ENCODE measurements around the gene SIRPA.
"Not testable (repeated sequence)": the region's sequence is repeated elsewhere in the genome, so short reads cannot be mapped to it uniquely, and the experiment has no call there.

The SIRPA gene

GRCh38 chr20:1920252-1920651 lies 25.0 kb downstream of the SIRPA start:
- DNase-seq (ENCODE audit: low read depth in 1 of 2, low spot score in 1 of 2), result no peak
- H3K27me3 ChIP-seq (ENCODE audit: insufficient read depth, poor library complexity, severe bottlenecking), result no peaks in the 10 kb centered on the region
- no peak overlapping the region for H3K4me3 ChIP-seq (replicated peaks; ENCODE audit: insufficient read depth, low read length)
- no peak for TF ChIP-seq GABPA (IDR thresholded peaks at IDR 0.05; ENCODE audit: low read depth)
- TF ChIP-seq SPI1 (IDR thresholded peaks at IDR 0.05; ENCODE audit: borderline replicate concordance, low read depth), result no peak
- TF ChIP-seq, protein P1, sequence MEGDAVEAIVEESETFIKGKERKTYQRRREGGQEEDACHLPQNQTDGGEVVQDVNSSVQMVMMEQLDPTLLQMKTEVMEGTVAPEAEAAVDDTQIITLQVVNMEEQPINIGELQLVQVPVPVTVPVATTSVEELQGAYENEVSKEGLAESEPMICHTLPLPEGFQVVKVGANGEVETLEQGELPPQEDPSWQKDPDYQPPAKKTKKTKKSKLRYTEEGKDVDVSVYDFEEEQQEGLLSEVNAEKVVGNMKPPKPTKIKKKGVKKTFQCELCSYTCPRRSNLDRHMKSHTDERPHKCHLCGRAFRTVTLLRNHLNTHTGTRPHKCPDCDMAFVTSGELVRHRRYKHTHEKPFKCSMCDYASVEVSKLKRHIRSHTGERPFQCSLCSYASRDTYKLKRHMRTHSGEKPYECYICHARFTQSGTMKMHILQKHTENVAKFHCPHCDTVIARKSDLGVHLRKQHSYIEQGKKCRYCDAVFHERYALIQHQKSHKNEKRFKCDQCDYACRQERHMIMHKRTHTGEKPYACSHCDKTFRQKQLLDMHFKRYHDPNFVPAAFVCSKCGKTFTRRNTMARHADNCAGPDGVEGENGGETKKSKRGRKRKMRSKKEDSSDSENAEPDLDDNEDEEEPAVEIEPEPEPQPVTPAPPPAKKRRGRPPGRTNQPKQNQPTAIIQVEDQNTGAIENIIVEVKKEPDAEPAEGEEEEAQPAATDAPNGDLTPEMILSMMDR (IDR thresholded peaks at IDR 0.05; ENCODE audit: insufficient read depth, low read length), result no peak
- TF ChIP-seq, protein P2, sequence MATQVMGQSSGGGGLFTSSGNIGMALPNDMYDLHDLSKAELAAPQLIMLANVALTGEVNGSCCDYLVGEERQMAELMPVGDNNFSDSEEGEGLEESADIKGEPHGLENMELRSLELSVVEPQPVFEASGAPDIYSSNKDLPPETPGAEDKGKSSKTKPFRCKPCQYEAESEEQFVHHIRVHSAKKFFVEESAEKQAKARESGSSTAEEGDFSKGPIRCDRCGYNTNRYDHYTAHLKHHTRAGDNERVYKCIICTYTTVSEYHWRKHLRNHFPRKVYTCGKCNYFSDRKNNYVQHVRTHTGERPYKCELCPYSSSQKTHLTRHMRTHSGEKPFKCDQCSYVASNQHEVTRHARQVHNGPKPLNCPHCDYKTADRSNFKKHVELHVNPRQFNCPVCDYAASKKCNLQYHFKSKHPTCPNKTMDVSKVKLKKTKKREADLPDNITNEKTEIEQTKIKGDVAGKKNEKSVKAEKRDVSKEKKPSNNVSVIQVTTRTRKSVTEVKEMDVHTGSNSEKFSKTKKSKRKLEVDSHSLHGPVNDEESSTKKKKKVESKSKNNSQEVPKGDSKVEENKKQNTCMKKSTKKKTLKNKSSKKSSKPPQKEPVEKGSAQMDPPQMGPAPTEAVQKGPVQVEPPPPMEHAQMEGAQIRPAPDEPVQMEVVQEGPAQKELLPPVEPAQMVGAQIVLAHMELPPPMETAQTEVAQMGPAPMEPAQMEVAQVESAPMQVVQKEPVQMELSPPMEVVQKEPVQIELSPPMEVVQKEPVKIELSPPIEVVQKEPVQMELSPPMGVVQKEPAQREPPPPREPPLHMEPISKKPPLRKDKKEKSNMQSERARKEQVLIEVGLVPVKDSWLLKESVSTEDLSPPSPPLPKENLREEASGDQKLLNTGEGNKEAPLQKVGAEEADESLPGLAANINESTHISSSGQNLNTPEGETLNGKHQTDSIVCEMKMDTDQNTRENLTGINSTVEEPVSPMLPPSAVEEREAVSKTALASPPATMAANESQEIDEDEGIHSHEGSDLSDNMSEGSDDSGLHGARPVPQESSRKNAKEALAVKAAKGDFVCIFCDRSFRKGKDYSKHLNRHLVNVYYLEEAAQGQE (IDR thresholded peaks at IDR 0.05; ENCODE audit: insufficient replicate concordance, low read depth), result no peak
- no peak for TF ChIP-seq POLR2AphosphoS5 (IDR thresholded peaks at IDR 0.05; ENCODE audit: low read depth)
- H3K27ac ChIP-seq (replicated peaks), result no peak overlapping the region

DNA sequence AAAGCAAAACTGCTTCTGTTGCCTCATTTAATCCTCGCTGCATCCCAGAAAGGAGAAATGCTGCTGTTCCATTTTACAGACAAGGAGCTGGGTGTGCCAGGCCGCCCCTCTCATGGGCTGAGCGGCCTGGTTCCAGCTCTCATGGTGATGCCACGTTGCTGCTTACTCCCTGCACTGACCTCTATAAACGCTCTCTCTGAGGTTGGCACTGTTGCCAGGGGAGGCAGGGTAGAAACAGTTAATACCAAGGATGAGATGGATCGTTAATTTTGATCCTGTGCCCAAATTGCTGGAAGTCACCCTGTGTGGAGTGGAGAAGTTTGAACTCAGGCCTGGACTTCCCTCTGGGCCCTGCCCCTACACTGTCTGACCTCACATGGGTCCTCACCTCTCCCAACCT lies 25.6 kb downstream of the SIRPA start:
- TF ChIP-seq, protein P2 (IDR thresholded peaks at IDR 0.05; ENCODE audit: insufficient replicate concordance, low read depth), result no peak
- Histone ChIP-seq H3K4me3 (replicated peaks; ENCODE audit: insufficient read depth, low read length) (no peak overlapping the region), H3K27ac (replicated peaks) (no peak overlapping the region), H3K27me3 (ENCODE audit: insufficient read depth, poor library complexity, severe bottlenecking) (no peaks in the 10 kb centered on the region)
- no peak for DNase-seq (ENCODE audit: low read depth in 1 of 2, low spot score in 1 of 2)

DNA sequence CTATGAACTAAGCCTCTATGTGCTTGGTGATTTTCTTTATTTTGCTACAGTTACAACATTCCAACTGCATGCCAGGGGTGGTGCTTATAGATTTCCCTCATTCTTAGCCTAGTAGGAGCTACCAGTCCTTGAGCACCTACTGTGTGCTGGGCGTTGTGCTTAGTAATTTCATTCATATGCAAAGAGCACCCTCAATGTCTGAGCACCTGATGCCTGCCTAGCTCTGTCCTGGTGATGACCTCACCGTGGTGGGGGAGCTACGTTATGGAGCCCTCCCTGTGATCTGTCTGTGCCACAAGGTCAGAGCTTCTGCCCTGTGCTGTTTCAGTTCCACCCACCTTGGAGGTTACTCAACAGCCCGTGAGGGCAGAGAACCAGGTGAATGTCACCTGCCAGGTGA lies 26.8 kb downstream of the SIRPA start:
- H3K27me3 ChIP-seq (ENCODE audit: insufficient read depth, poor library complexity, severe bottlenecking); H3K27ac ChIP-seq (replicated peaks); DNase-seq (ENCODE audit: low read depth in 1 of 2, low spot score in 1 of 2); H3K4me3 ChIP-seq (replicated peaks; ENCODE audit: insufficient read depth, low read length): not testable (repeated sequence)

DNA sequence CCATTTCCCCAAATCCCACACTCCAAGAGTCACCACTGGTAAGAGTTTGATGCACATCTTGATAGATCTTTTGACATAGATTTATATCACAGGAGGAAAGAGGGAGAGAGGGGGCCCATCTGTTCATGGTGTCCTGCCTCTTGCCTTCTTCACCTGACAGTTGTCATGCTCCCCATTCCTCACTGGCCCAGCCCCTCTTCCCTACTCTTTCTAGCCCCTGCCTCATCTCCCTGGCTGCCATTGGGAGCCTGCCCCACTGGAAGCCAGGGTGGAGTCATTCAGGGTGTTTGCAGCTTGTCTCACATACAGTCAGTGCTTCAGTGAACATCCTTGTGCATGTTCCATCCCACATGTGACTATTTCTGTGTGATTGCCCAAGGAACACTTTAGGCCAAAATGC lies 27.6 kb downstream of the SIRPA start:
- Histone ChIP-seq H3K27me3 (ENCODE audit: insufficient read depth, poor library complexity, severe bottlenecking) (no peaks in the 10 kb centered on the region), H3K4me3 (replicated peaks; ENCODE audit: insufficient read depth, low read length) (no peak overlapping the region), H3K27ac (replicated peaks) (no peak overlapping the region)
- TF ChIP-seq, protein P2 (IDR thresholded peaks at IDR 0.05; ENCODE audit: insufficient replicate concordance, low read depth), result no peak
- TF ChIP-seq GABPA (IDR thresholded peaks at IDR 0.05; ENCODE audit: low read depth) (no peak), POLR2AphosphoS5 (IDR thresholded peaks at IDR 0.05; ENCODE audit: low read depth) (no peak), SPI1 (IDR thresholded peaks at IDR 0.05; ENCODE audit: borderline replicate concordance, low read depth) (no peak)
- TF ChIP-seq, protein P1 (IDR thresholded peaks at IDR 0.05; ENCODE audit: insufficient read depth, low read length), result no peak
- no peak for DNase-seq (ENCODE audit: low read depth in 1 of 2, low spot score in 1 of 2)

Data from HL-60 (cell line).